Activated naive CD4-positive, alpha-beta T cell treated with anti-CD3 and anti-CD28 coated beads for 36 hours (primary cell): ENCODE data around the gene GINS2. TPM values are rescaled to one million over a fixed set of nuclear protein-coding genes. Genes with fewer than 3 reads are reported as not detected.

ENCODE experiments used
- CTCF ChIA-PET: fragments of 350-600 bp; sonication (Branson Sonifier 250); formaldehyde crosslinking; loops from one replicate; lab custom pipeline; 2021; ENCODE audit warnings: antibody characterized with exemption; lab: Charles Lee
- DNase-seq: peaks from one replicate; pipeline ENCODE4 v3.0.0-alpha.2; 2020
- H3K27ac Mint-ChIP-seq: one replicate; pipeline ENCODE4 v1.8.0; 2021; ENCODE audit warnings: mild to moderate bottlenecking, mixed read lengths
- H3K27me3 Mint-ChIP-seq: one replicate; pipeline ENCODE4 v1.8.0; 2021; ENCODE audit warnings: low read depth, mixed read lengths
- H3K36me3 Mint-ChIP-seq: one replicate; pipeline ENCODE4 v1.8.0; 2021; ENCODE audit warnings: low read depth, mixed read lengths
- H3K4me1 Mint-ChIP-seq: one replicate; pipeline ENCODE4 v1.8.0; 2021; ENCODE audit warnings: low read depth, mixed read lengths
- H3K4me3 Mint-ChIP-seq: one replicate; pipeline ENCODE4 v1.8.0; 2021; ENCODE audit warnings: mild to moderate bottlenecking, moderate library complexity, mixed read lengths
- H3K9me3 Mint-ChIP-seq: one replicate; pipeline ENCODE4 v1.8.0; 2021; ENCODE audit warnings: mixed read lengths
- intact Hi-C: fragments of 100-400 bp; cut with micrococcal nuclease; formaldehyde crosslinking; loops from one replicate; pipeline ENCODE4 v1.15.1; 2023
- total RNA-seq, 2 experiments: library from RNA; stranded (reverse); gene quantifications; one replicate each; pipeline ENCODE4 v1.2.3, GENCODE V29; 2021

GINS2 gene
- total RNA-seq, result 10 to 100 TPM; 60.7 to 66.6 TPM

DNA sequence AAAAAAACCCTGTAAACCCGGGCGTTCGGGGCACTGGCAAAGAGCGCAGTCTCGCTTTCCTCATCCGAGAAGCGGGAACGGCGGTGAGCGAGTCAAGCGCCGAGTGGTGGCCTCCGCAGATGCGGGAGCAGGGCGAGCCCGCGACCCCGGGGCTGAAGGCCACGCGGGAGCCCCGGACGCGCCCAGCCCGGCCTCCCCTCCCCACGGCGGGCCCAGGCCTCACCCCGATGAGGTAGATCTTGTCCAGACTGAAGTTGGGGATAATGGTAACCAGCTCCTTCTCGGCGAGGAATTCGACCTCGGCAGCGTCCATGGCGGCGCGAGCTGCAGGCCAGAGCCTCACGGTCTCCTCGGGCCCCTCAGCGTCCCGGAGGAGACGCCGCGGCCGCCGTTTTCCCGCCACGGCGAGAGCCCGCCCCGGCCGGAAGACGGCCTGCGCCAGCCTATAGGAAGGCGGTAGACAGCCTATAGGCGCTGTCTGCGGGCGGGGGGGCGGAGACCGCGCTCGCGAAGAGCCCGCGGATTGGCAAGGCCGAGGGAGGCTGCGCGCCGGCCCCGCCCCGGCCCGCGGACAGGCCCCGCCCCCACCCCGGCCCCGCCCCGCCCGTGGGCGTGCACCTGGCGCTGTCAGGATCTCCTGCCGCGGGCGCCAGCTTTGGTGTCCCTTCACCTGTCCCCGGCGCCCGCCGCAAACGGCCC lies at the start of gene GINS2:
TSS of gene GINS2 (minus strand) at position 369 of the 699 bp plus-strand sequence. CDS start at position 313, 56 bp downstream.
- Mint-ChIP-seq H3K27ac (peak within 1 kb of the TSS; percentile 66), H3K4me3 (peak within 1 kb of the TSS; percentile 84), H3K9me3 (no peaks in the 10 kb centered on the region), H3K27me3 (peaks cover 2% of the 10 kb centered on the region), H3K36me3 (peaks cover 16% of the 10 kb centered on the region), H3K4me1 (peaks cover 21% of the 10 kb centered on the region)
- CTCF ChIA-PET, result interaction anchor here (1.1 to 1.6 kb wide), 3 partner anchors 29 to 78 kb away, joined by 3 to 5 read pairs (median 3); no protein-coding TSS in a partner anchor
- intact Hi-C loops, result loop anchor here (1.0 to 2.0 kb wide), 2 partner anchors 111 to 132 kb away; partner anchors contain the start of genes COX4I1 and EMC8
- DNase-seq, result peak; percentile 93

DNA sequence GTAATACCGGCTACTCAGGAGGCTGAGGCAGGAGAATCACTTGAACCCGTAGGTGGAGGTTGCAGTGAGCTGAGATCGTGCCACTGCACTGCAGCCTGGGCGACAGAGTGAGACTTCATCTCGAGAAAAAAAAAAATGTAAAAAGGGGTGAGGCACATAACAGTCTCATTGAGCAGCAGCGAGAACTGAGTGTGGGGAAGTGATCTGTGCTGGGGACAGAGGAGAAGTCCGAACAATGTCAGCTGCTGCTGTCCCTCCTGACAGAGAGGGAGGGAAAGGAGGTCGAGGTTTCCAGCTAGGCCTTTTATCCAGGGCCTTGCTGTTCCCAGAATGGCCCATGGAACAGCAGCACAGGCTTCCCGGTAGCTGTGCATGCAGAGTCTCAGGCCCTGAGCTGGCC lies 48.2 kb upstream of the GINS2 start:
- Mint-ChIP-seq H3K27me3 (no peaks in the 10 kb centered on the region), H3K9me3 (no peaks in the 10 kb centered on the region), H3K36me3 (peaks cover 3% of the 10 kb centered on the region), H3K4me3 (no peak overlapping the region), H3K27ac (no peak overlapping the region), H3K4me1 (peaks cover 26% of the 10 kb centered on the region)
- DNase-seq, result no peak
- CTCF ChIA-PET, result interaction anchor here (0.7 to 1.1 kb wide), 3 partner anchors 23 to 121 kb away, joined by 3 read pairs; no protein-coding TSS in a partner anchor
- intact Hi-C loops, result no loop called here

- Mint-ChIP-seq H3K4me3 (no peak overlapping the region), H3K9me3 (no peaks in the 10 kb centered on the region), H3K4me1 (peaks cover 26% of the 10 kb centered on the region), H3K27me3 (no peaks in the 10 kb centered on the region), H3K36me3 (peaks cover 3% of the 10 kb centered on the region), H3K27ac (no peak overlapping the region)
- CTCF ChIA-PET, result interaction anchor here (0.6 to 1.6 kb wide), 4 partner anchors 17 to 237 kb away, joined by 3 to 4 read pairs (median 3); no protein-coding TSS in a partner anchor
- DNase-seq, result no peak
- intact Hi-C loops, result loop anchor here (2.0 kb wide), 1 partner anchor 63 kb away; the partner anchor contains the start of genes COX4I1 and EMC8
Measured at GRCh38 chr16:85735946-85736345, 47.2 kb upstream of the GINS2 start.

GRCh38 chr16:85735225-85735635 lies 46.5 kb upstream of the GINS2 start:
- Mint-ChIP-seq H3K36me3 (peaks cover 3% of the 10 kb centered on the region), H3K4me3 (peak overlapping the region; percentile 3), H3K27me3 (no peaks in the 10 kb centered on the region), H3K9me3 (no peaks in the 10 kb centered on the region), H3K4me1 (peaks cover 26% of the 10 kb centered on the region), H3K27ac (no peak overlapping the region)
- intact Hi-C loops, result loop anchor here (2.0 kb wide), 1 partner anchor 64 kb away; the partner anchor contains the start of genes COX4I1 and EMC8
- peak; percentile 72 for DNase-seq
- CTCF ChIA-PET, result interaction anchor here (0.6 to 1.6 kb wide), 3 partner anchors 14 to 236 kb away, joined by 3 to 4 read pairs (median 3); no protein-coding TSS in a partner anchor

GRCh38 chr16:85734311-85735017 lies 45.7 kb upstream of the GINS2 start:
- Mint-ChIP-seq H3K36me3 (peaks cover 3% of the 10 kb centered on the region), H3K27me3 (no peaks in the 10 kb centered on the region), H3K4me1 (peaks cover 26% of the 10 kb centered on the region), H3K4me3 (no peak overlapping the region), H3K27ac (no peak overlapping the region), H3K9me3 (no peaks in the 10 kb centered on the region)
- CTCF ChIA-PET, result no interaction called here
- intact Hi-C loops, result loop anchor here (2.0 kb wide), 1 partner anchor 64 kb away; the partner anchor contains the start of genes COX4I1 and EMC8
- DNase-seq, result no peak

GRCh38 chr16:85733839-85734170 lies 45.1 kb upstream of the GINS2 start:
- no peaks in the 10 kb centered on the region for H3K9me3 Mint-ChIP-seq
- H3K36me3 Mint-ChIP-seq, result peaks cover 3% of the 10 kb centered on the region
- no peak overlapping the region for H3K27ac Mint-ChIP-seq
- no peak for DNase-seq
- no peak overlapping the region for H3K4me3 Mint-ChIP-seq
- peaks cover 26% of the 10 kb centered on the region for H3K4me1 Mint-ChIP-seq
- CTCF ChIA-PET, result no interaction called here
- intact Hi-C loops, result loop anchor here (2.0 kb wide), 1 partner anchor 65 kb away; the partner anchor contains the start of genes COX4I1 and EMC8
- H3K27me3 Mint-ChIP-seq, result no peaks in the 10 kb centered on the region

DNA sequence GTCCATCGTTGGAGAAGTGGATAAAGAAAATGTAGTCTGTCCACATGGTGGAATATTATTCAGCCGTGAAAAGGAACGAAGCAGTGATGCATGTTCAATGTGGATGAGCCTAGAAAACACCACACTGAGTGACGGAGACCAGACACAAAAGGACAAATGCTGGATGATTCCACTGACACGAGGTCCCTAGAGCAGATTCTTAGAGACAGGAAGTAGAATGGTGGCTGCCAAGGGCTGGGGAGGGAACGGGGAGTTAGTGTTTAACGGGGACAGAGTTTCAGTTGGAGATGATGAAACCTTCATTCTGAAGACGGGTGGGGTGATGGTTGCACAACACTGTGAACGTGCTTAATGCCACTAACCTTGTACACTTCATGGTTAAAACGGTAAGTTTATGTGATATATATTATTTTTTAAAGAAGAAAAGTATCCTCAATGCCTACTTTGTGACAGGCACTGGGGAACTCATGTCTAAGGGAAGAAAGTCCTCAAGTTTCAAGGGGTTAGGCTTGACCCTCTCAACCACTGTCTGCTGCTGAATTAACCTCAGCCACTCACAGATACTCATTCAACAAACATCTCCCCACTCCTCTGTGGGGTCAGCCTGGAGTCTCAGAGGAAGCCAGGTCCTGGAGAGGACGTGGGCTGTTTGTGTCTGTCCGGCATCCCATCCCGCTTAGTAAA lies 44.5 kb upstream of the GINS2 start:
- Mint-ChIP-seq H3K27me3 (no peaks in the 10 kb centered on the region), H3K9me3 (no peaks in the 10 kb centered on the region), H3K4me1 (peaks cover 26% of the 10 kb centered on the region), H3K36me3 (peaks cover 3% of the 10 kb centered on the region), H3K27ac (no peak overlapping the region), H3K4me3 (no peak overlapping the region)
- CTCF ChIA-PET, result no interaction called here
- intact Hi-C loops, result no loop called here
- no peak for DNase-seq

- DNase-seq, result no peak
- CTCF ChIA-PET, result interaction anchor here (0.7 kb wide), 1 partner anchor 210 kb away, joined by 3 read pairs; no protein-coding TSS in a partner anchor
- Mint-ChIP-seq H3K9me3 (no peaks in the 10 kb centered on the region), H3K4me1 (peaks cover 26% of the 10 kb centered on the region), H3K27ac (no peak overlapping the region), H3K36me3 (peaks cover 3% of the 10 kb centered on the region), H3K4me3 (no peak overlapping the region), H3K27me3 (no peaks in the 10 kb centered on the region)
- intact Hi-C loops, result no loop called here
Measured at GRCh38 chr16:85731179-85731578, 42.4 kb upstream of the GINS2 start.

GRCh38 chr16:85730186-85730465 lies 41.4 kb upstream of the GINS2 start:
- H3K9me3 Mint-ChIP-seq, result no peaks in the 10 kb centered on the region
- H3K4me3 Mint-ChIP-seq, result no peak overlapping the region
- peaks cover 3% of the 10 kb centered on the region for H3K36me3 Mint-ChIP-seq
- no peaks in the 10 kb centered on the region for H3K27me3 Mint-ChIP-seq
- CTCF ChIA-PET, result interaction anchor here (1.1 kb wide), 1 partner anchor 13 kb away, joined by 4 read pairs; no protein-coding TSS in a partner anchor
- intact Hi-C loops, result no loop called here
- H3K27ac Mint-ChIP-seq, result no peak overlapping the region
- peaks cover 17% of the 10 kb centered on the region for H3K4me1 Mint-ChIP-seq
- no peak for DNase-seq

- Mint-ChIP-seq H3K9me3 (no peaks in the 10 kb centered on the region), H3K4me3 (no peak overlapping the region), H3K27me3 (no peaks in the 10 kb centered on the region), H3K4me1 (peaks cover 12% of the 10 kb centered on the region), H3K27ac (no peak overlapping the region), H3K36me3 (peaks cover 3% of the 10 kb centered on the region)
- CTCF ChIA-PET, result interaction anchor here (1.1 kb wide), 1 partner anchor 12 kb away, joined by 4 read pairs; no protein-coding TSS in a partner anchor
- intact Hi-C loops, result no loop called here
- no peak for DNase-seq
Measured at GRCh38 chr16:85729452-85730185, 40.9 kb upstream of the GINS2 start.

- Mint-ChIP-seq H3K27me3 (no peaks in the 10 kb centered on the region), H3K36me3 (peaks cover 3% of the 10 kb centered on the region), H3K4me3 (no peak overlapping the region), H3K9me3 (no peaks in the 10 kb centered on the region), H3K27ac (no peak overlapping the region), H3K4me1 (peaks cover 6% of the 10 kb centered on the region)
- intact Hi-C loops, result no loop called here
- DNase-seq, result no peak
- CTCF ChIA-PET, result no interaction called here
Measured at GRCh38 chr16:85728879-85729278, 40.1 kb upstream of the GINS2 start.
